NCI-H2107 treated with DMSO at 0.1 percent for 48 hours (cell line): ENCODE measurements around the gene IFT43.

Experiments used
- DNase-seq: peaks from one replicate; lab custom pipeline; 2025; ENCODE audit not compliant: unreplicated experiment; lab: John Stamatoyannopoulos, UW

The IFT43 gene

DNA sequence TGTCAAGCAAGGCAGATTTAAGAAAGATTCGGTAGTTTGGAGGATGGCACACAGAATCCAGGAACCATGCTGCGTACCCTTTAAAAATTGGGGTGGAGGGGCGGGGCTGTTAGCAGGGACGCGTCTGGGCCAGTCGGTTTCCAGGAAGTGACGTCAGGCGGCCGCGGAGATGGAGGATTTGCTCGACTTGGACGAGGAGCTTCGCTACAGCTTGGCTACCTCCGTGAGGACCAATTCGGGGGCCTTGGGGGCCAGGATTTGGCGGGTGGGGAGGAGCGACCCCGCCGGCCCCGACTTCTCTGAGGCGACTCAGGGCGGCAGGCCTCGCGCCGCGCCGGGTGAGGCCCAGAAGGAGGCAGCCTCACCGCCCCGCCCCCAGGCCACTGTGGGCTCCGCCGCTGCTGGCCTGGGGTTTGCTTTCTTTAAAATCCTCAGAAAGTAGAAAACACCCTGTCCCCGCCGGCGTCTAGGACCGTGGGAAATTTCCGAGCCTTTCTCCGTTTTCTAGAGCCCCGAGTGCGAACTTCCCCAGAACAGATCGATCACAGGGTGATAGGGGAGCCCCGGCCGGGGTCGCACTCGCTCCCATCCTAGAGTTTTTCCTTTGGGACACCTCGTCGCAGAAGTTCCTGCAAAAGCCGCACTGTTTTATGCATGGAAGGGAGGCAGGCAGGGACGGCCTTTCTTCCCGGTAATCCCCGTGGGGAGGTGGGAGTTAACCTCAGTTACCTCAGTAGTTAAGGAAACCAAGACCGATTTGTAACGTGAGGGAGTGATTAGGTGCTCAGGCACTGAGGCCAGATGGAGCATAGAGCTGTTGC lies at the start of gene IFT43:
TSS of gene IFT43 (plus strand) at position 146 of the 821 bp plus-strand sequence. CDS start at position 170, 24 bp downstream.
- DNase-seq, result peak; percentile 90

DNA sequence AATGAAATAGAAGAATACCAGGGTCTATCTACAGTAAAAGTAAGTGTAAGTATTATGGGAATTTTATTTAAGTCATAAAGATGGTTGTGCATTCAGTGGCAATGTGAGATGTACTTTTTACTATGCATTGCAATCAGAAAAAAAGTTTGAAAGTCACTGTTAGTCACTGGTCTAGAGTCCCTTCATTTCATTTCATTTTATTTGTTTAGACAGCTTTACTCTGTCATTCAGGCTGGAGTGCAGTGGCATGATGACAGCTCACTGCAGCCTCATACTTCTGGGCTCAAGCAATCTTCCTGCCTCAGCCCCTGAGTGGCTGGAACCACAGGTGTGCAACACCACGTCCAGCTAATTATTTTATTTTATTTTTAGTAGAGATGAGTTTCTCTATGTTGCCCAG lies 46.4 kb upstream of the IFT43 start:
- DNase-seq, result peak; percentile 1

DNA sequence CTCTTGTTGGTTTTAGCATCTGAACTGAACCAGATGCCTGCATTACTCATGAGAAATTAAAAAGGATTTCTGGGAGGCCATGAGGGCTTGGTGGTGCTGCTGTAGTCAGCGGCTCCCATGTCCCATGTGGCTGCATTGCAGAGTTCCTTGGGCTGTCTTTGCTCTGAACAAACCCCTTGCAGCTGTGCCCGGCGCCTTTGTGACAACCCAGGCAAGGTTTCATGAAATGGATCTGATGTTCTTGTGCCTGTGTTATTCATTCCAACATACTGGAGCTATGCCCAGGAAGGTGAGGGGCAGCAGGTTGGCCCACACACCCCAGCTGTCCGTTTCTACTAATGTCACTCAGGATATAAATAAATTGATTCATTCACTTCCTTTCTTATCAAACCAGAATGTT lies 44.5 kb upstream of the IFT43 start:
- DNase-seq, result no peak

DNA sequence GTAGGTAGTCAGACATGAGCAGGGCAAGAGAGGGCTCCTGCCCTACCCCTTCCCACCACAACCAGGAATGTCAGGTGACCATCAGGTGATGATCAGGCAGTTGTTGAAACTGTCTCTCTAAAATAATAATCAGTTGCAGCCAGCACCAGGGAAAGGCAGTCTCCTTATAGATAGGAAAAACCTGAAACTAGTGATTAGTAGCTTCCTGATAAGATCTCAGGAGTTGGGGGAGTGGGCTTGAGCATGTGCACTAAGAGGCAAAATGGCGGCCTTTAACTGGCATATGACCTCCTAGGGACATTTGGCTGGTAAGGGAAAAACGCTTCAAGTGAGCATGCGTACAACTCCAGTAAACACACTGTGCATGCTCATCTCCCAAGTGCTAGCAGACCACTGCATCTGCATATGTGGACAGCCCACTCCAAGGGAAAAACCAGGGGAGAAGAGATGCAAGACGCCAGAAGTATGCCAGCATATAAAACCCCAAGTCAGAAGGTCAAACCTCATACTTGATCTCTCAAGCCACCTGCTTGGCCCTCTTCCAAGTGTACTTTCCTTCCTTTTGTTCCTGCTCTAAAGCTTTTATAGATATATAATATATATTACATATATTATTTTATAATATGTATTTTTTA lies 40.8 kb upstream of the IFT43 start:
- DNase-seq, result no peak

DNA sequence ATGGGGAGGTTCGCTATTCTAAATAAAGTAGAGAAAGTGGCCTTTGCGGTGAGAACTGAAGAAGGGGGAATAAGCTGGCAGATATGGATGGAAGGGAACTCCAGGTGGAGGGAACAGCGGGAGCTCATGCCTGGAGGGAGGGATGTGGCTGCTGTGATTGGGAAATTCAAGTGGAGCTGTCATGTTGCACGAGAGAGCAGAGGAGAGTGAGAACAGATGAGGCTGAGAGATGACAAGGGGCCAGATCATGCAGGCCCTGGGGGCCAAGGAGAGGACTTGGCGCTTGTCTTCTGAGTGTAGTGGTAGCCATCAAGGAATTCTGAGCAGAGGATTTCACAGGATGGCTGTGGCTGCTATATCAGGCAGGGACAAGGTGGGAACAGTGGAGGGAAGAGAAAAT lies 38.8 kb upstream of the IFT43 start:
- no peak for DNase-seq

DNA sequence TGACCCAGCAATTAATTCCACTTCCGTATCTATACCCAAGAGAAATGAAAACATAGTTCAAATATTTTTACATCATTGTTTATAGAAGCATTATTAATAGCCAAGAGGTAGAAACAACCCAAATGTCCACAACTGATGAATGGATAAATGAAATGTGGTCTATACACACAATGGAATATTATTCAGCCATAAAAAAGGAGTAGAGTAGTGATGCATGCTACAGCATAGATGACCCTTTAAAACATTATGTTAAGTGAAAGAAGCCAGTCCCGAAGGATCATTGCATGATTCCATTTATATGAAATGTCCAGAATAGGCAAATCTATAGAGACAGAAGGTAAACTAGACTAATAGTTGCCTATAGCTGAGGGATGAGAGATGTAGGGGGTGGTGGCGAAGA lies 33.1 kb upstream of the IFT43 start:
- DNase-seq, result no peak

DNA sequence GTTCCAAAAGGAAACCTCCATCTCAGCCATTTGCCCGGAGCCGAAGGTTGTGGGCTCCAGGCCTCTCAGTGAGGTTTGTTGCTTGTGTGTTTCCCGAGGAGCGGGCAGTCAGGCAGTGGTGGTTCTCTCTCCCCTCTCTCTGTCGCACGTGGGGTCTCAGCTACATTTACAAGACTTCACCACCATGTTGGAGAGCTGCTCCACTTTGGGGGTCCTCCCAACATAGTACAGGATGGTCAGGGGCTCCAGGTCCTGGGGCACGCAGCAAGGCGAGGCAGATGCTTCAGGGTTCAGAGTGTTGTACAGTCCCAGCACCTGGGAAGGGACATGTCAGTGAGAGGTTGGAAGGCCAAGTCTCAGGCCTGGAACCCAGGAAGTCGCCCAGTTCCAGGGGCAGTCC lies 26.5 kb upstream of the IFT43 start:
- no peak for DNase-seq

DNA sequence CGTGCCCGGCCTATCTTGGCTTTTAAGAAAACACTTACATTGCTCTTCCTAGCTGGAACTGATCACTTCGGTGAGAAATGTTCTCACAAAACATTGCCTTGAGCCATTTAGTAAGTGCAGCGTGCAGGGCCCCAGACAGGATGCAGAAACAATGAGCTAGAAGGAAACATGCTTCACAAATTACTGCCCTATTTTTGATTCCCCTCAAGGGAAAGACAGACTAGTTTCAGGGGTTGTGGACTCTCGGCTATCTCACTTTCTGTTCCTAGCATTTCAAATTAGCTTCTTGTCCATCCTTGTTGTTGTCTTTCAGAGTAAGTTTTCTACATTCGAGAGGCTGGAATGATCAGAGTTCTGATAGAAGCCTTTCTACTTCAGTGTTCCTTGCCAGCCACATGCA lies 25.3 kb upstream of the IFT43 start:
- no peak for DNase-seq

DNA sequence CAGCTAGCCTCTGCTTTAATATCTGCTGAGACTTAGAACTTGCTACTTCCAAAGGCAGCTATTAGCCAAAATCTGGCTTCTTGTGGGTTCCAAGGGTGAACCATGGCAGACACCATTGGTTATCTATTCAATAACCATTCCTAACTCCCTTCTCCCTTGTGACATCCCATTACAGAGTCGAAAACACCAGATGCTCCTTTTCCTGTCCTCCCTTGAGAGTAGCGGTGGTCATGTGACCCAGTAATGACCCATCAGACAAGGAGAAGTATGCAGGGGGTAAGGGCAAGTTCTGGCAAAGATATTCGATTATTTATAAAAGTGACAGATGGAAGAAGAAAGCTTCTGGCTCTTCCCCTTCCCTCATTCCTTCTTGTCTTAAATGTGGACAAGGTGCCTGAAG lies 23.9 kb upstream of the IFT43 start:
- no peak for DNase-seq

DNA sequence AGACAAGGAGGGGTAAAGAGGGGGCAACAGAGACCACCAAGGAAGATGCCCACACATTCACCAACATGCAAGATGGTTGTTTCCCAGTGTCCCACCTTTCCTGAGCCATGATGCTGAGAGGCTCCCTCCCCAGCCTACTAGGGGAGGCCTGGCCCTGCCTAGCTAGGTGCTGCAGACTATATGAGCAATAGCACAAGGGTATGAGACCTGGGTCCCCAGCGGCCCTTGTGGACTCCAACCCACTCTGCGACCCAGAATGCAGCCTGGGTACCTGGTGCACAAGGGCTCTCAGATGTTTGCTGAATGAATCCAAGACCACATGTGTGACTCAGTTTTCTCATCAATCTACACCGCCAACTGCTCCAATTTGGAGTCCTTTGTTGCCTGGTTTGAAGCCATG lies 17.7 kb upstream of the IFT43 start:
- DNase-seq, result no peak

DNA sequence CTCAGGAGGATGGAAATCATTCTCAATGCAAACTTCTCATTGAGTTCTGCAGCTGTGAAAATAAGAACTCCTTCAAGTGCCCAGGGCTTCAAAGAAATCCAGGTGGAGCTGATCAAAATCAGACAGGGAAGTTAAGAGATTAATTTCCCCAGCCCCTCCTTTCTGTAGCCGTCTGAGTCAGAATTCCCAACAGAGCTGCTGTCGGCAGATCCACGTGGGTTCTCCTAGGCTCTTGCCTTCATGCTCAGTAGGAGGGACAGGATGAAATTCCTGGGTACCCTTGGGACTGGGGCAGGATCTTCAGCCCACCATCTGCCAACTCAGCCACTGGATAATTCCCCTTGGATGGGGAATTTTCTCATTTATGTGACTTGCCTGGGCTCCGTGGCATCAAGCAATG lies 17.1 kb upstream of the IFT43 start:
- DNase-seq, result no peak

DNA sequence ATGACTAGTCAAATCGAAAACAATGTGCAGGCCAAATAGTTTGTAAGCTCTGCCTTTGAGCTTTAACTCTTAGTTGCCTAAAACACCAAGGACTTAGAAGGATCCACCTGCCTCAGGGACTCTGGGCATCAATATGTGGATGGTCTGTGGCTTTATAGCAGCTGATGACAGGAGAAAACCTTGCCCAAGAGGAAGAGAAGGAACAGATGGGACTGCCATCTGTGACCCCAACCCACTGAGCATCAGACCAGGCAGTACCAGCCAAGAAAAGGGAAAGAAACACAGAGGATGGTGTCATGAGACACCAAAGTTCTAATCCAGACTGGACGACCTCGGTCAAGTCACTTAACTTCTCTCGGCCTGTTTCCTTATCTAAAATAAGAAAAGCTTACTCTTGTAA lies 16.4 kb upstream of the IFT43 start:
- DNase-seq, result no peak

DNA sequence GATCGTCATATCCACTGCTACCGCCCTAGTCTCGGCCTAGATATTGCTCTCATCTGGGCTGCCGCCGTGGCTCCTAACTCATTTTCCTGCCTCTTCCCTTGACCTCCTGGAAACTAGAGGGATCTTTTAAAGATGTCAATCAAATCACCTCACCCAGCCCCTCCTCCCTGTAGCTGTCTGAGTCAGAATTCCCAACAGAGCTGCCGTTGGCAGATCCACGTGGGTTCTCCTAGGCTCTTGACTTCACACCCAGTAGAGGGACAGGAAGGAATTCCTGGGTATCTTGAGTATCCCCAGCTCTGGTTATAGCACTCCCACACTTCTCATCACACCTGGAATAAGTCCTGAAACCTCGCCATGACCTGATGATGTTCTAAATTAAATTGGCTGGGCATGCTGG lies 15.7 kb upstream of the IFT43 start:
- no peak for DNase-seq

DNA sequence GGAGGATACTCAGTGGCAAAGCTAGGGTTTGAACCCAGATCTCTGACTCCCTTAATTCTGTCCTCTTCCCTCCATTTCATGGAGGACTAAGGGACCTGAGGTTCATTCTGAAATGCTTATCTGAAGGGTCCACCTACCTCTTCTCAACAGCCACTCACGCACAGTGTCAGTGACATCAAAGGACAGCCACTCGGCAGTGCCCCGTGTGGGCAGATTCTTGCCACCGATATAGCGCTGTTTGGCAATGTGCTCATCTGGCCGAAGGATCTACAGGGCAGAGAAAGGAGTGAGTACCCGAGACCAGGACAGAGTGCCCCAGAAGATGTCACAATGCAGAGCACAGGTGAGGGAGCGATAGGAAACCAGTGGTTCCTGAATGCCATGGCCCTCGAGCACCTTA lies 14.6 kb upstream of the IFT43 start:
- DNase-seq, result no peak

DNA sequence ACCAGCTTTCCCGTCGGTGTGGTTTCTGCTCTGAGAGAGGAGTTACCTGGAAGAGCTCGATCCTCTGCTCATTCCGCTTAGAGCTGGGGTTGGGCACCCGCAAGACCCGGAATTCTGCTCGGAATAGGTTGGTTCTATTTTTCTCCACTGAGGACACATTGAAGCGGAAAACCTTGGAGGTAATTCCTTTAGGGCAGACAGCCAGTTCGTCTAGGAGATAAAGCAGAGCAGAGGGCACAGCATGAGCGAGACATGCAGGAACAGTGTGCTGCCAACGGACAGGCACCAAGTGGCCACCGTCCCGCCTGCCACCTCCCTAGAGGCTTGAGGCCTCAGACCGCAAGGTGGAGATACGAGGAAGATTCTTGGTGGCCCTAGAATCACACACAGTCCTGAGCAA lies 14.1 kb upstream of the IFT43 start:
- no peak for DNase-seq

DNA sequence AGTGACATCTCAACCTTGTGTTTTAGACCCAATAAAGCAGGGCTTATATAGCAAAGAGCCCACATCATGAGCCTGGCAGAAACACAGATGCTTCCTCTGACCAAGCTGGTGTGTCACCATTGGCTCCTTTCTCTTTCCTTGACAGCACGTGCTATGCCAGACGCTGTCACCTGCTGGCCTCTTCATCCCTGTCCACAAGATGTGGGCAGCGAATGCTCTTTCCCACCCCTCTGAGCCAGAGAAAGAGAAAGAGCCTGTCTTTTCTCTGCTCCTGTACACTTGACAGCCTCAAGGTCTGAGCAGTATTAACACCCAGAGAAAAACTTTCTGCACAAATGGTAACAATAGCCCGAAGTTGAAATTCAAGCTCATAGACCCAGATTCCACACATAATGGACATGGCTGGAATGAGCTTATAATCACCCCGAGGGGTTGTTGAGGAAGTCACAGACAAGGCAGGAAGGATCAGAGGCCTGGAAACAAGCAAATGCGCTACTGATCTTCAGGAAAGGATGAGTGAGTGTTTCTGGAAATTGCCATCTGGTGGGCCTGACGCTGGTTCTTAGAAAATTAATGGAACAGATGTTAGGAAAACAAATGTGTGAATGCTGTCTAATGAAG lies 12.7 kb upstream of the IFT43 start:
- DNase-seq, result no peak

DNA sequence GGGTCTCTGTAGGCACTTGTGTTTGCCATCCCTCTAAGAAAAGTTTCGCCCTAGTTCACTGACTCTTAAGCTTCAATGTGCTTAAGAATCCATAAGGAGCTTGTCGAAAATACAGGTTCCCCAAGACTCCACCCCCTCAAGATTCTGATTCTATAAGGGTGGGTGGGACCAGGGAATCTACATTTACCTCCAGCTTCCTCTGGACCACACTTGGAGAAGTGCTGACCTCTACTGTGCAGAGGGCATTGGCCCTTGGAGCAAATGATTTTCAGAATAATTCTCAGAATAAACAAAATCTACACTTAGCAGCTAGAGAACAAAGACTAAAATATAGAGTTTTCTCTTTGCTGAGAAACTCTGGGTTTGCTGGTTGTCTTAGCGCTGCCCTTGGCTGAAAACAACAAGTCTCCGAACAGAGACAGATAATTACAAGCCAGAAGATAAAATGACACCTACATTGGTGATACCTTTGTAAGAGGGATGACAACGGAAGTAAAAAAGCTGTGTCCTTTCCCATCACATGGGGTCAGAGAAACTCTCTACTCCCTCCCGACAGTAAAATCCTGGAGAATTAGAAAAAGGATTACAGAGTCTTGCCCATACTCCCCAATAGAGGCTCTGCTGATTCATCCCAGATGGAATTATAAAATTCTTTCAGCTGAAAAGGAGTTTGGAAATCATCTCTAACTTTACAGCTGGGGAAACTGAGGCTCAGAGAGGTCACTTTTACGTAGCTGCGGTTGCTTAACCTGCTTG lies 8.6 kb upstream of the IFT43 start:
- DNase-seq, result no peak

DNA sequence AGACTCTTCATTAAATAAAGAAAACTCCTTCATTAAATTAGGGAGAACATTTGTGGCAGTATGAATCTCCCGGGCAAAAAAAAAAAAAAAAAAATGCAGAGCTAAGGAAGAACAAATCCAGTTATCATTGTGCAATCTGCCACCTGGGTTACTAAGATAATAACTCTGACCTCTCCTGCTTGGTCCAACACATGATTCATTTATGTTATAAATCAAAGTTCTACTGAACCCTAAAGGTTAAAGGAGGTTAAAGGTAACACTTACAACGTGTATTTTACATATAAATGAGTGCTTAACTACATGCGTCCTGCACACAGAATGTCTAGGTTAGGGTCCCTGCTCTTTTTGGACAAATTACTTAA lies 8.0 kb upstream of the IFT43 start:
- no peak for DNase-seq

DNA sequence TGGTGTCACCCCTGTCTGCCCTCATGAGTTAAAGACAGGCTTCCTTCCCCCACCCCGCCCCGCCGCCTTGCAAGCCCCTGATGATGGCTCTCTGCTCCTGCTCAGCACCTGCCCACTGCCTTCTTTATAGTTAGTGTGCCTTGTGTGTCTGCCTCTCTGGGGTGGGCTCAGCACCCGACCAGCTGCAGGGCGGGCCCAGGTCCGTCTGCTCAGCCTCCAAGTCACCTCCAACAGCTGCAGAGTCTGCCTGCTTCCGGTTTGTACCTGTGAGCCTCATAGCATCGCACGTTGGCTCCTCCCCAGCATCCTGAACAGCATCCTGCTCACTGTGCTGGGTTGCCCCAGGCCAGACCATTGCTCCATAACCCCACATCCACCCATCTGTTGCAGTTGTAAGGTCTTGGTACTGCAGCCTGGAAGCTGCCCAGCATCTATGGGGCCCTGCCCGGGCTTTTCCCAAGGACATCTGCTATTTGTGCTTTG lies 7.3 kb upstream of the IFT43 start:
- DNase-seq, result no peak

DNA sequence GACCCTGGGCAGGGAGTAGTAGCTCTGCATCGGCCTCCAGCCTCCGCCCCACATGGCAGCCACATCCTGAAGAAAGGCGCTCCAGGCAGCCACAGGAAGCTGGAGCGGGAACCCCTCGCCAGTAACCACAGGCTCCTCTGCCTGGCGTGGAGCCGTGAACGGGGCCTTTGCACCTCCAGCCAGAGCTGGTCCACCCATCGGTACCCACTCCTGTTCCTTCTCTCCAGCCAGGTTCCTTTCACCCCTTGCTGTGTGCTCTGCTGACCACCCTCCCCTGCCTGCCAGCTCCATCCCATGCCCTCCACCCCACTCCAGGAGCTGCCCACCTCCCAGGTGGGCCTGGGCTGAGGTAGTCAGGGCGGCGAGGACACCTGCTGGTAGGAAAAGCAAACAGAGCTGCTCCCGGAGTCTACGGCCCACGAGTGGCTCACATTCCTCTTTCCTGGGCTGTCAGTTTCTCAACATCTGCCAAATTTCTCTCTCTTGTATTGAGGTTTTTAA lies 6.4 kb upstream of the IFT43 start:
- no peak for DNase-seq
